ENCODE results near the gene TOP2A. TPM values are rescaled to one million over a fixed set of nuclear protein-coding genes. Genes with fewer than 3 reads are reported as not detected.

Gene TOP2A
- total RNA-seq, 2 donors from 2014 or later, result 0.31 to 3.7 TPM

- Histone ChIP-seq H3K27me3 (no peaks in the 10 kb centered on the region), H3K4me1 (peaks cover 0 to 70% of the 10 kb centered on the region in 2 donors), H3K4me3 (no peak overlapping the region), H3K36me3 (peaks cover 31% of the 10 kb centered on the region), H3K27ac (no peak overlapping the region), H3K9me3 (no peaks in the 10 kb centered on the region)
- no peak for TF ChIP-seq CTCF (IDR thresholded peaks at IDR 0.05)
- no peak for DNase-seq (ENCODE audit: low spot score)
Observed at GRCh38 chr17:40459636-40460603, 42.2 kb upstream of the TOP2A start.

- Histone ChIP-seq H3K27me3 (no peaks in the 10 kb centered on the region), H3K27ac (no peak overlapping the region), H3K36me3 (peaks cover 41% of the 10 kb centered on the region), H3K9me3 (no peaks in the 10 kb centered on the region), H3K4me3 (no peak overlapping the region), H3K4me1 (peaks cover 0 to 70% of the 10 kb centered on the region in 2 donors)
- TF ChIP-seq CTCF (IDR thresholded peaks at IDR 0.05), result no peak
- DNase-seq (ENCODE audit: low spot score), result no peak
Observed at GRCh38 chr17:40458851-40459482, 41.3 kb upstream of the TOP2A start.

DNA sequence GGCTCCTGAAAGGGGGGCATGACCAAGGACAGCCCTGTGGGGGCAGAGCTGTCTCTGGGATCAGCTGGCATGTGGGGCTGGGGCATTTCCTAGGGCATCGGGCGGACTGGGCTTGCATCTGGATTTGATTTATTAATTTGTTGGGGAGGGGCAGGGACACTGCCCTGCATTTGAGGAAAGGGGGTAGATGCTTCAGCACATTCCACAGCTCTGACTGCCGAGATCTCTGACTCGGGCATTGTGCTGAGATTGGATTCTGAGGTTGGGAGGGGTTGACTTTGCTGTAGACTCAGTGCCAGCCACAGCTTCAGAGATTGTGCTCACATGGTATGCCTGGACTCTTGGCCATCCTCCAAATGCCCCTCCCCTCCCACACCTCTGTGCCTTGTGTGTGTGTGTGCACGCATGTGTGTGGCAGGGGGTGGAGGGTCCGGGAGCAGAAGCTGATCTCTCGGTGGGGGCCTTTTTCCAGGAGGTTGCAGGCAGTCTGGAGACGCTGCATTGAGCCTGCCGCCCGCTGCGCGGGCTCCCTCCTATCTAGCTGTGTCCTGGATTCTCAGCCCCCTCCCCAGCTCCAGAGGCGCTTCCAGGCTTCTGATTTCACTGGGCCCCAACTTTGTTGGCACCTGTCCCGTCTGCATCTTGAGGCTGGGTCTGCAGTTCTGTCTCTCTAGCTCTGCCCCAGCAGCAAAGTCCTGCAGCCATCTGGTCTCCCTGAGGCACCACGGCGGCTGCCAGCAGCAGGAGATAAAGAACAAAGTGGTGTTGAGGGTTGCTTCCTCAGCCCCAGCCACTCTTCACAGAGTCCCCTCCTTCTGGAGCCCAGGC lies 40.5 kb upstream of the TOP2A start:
- Histone ChIP-seq H3K4me1 (peaks cover 0 to 77% of the 10 kb centered on the region in 2 donors), H3K27me3 (no peaks in the 10 kb centered on the region), H3K36me3 (peaks cover 48% of the 10 kb centered on the region), H3K4me3 (no peak overlapping the region), H3K9me3 (no peaks in the 10 kb centered on the region), H3K27ac (peak overlapping the region; percentile 14 to 30)
- no peak for TF ChIP-seq CTCF (IDR thresholded peaks at IDR 0.05)
- no peak for DNase-seq (ENCODE audit: low spot score)

- no peak for DNase-seq (ENCODE audit: low spot score)
- Histone ChIP-seq H3K36me3 (peaks cover 48% of the 10 kb centered on the region), H3K9me3 (no peaks in the 10 kb centered on the region), H3K27ac (peak overlapping the region in 1 of 2 donors; percentile 41), H3K4me3 (no peak overlapping the region), H3K27me3 (no peaks in the 10 kb centered on the region), H3K4me1 (peaks cover 0 to 77% of the 10 kb centered on the region in 2 donors)
- TF ChIP-seq CTCF (IDR thresholded peaks at IDR 0.05), result no peak
Observed at GRCh38 chr17:40457369-40457768, 39.7 kb upstream of the TOP2A start.

GRCh38 chr17:40456396-40456951 lies 38.8 kb upstream of the TOP2A start:
- no peak for TF ChIP-seq CTCF (IDR thresholded peaks at IDR 0.05)
- Histone ChIP-seq H3K4me1 (peaks cover 0 to 77% of the 10 kb centered on the region in 2 donors), H3K27me3 (no peaks in the 10 kb centered on the region), H3K9me3 (no peaks in the 10 kb centered on the region), H3K4me3 (no peak overlapping the region), H3K27ac (peak overlapping the region; percentile 41 to 47), H3K36me3 (peaks cover 48% of the 10 kb centered on the region)
- DNase-seq (ENCODE audit: low spot score), result no peak

Data from right atrium auricular region (tissue), 2 donors.